ENCODE results near the gene IL18RAP. TPM values are rescaled to one million over a fixed set of nuclear protein-coding genes. Genes with fewer than 3 reads are reported as not detected.

The IL18RAP gene
- total RNA-seq, 2 donors from 2014 or later: 0.30 to 1.4 TPM

GRCh38 chr2:102484310-102485061 is 61.5 kb downstream of the IL18RAP start:
- Histone ChIP-seq H3K27ac (no peak overlapping the region), H3K4me3 (no peak overlapping the region), H3K36me3 (no peaks in the 10 kb centered on the region), H3K9me3 (no peaks in the 10 kb centered on the region), H3K4me1 (no peaks in the 10 kb centered on the region), H3K27me3 (no peaks in the 10 kb centered on the region)
- DNase-seq (ENCODE audit: low spot score): no peak
- TF ChIP-seq CTCF (IDR thresholded peaks at IDR 0.05): no peak

GRCh38 chr2:102485147-102485785 is 62.3 kb downstream of the IL18RAP start:
- H3K27me3 ChIP-seq: no peaks in the 10 kb centered on the region
- H3K9me3 ChIP-seq: no peaks in the 10 kb centered on the region
- no peak overlapping the region for H3K4me3 ChIP-seq
- H3K36me3 ChIP-seq: no peaks in the 10 kb centered on the region
- TF ChIP-seq CTCF (IDR thresholded peaks at IDR 0.05): no peak
- no peak for DNase-seq (ENCODE audit: low spot score)
- no peak overlapping the region for H3K27ac ChIP-seq
- H3K4me1 ChIP-seq: no peaks in the 10 kb centered on the region

- no peak for DNase-seq (ENCODE audit: low spot score)
- no peak for TF ChIP-seq CTCF (IDR thresholded peaks at IDR 0.05)
- Histone ChIP-seq H3K4me3 (no peak overlapping the region), H3K4me1 (no peaks in the 10 kb centered on the region), H3K27ac (no peak overlapping the region), H3K27me3 (no peaks in the 10 kb centered on the region), H3K9me3 (no peaks in the 10 kb centered on the region), H3K36me3 (no peaks in the 10 kb centered on the region)
These were observed 64.2 kb downstream of the IL18RAP start for GRCh38 chr2:102486941-102487702.

- Histone ChIP-seq H3K4me1 (no peaks in the 10 kb centered on the region), H3K27me3 (no peaks in the 10 kb centered on the region), H3K4me3 (no peak overlapping the region), H3K9me3 (no peaks in the 10 kb centered on the region), H3K27ac (no peak overlapping the region), H3K36me3 (no peaks in the 10 kb centered on the region)
- DNase-seq (ENCODE audit: low spot score): no peak
- TF ChIP-seq CTCF (IDR thresholded peaks at IDR 0.05): no peak
These were observed 65.0 kb downstream of the IL18RAP start for GRCh38 chr2:102487761-102488462.

DNA sequence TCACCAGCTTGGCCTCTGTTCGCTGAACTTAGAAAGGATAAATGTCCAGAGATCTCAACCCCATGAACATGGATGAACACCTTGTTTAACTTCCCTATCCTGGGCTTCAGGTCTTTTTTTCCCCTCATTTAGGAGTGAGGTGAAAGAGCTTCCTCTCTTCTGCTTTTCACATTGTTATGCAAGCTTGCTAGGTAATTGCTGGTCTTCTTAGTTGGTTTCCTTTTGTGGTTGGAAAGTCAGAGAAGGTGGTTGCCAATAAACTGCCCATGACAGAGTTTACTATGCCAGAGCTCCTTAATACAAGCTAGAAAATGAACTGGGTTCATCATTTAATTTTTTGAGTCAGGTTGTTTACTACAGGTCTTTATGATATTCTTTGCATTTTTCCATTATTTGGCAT is 66.7 kb downstream of the IL18RAP start:
- no peak for TF ChIP-seq CTCF (IDR thresholded peaks at IDR 0.05)
- no peaks in the 10 kb centered on the region for H3K9me3 ChIP-seq
- no peak overlapping the region for H3K27ac ChIP-seq
- DNase-seq (ENCODE audit: low spot score): no peak
- H3K4me1 ChIP-seq: no peaks in the 10 kb centered on the region
- H3K36me3 ChIP-seq: no peaks in the 10 kb centered on the region
- no peaks in the 10 kb centered on the region for H3K27me3 ChIP-seq
- H3K4me3 ChIP-seq: no peak overlapping the region

Measured in right atrium auricular region (tissue), 2 donors.